Measurements from ENCODE around the gene NAV2. TPM values are rescaled to one million over a fixed set of nuclear protein-coding genes. Genes with fewer than 3 reads are reported as not detected.

Gene NAV2
- total RNA-seq, 4 donors from 2014 or later = 19.2 to 34.7 (median 25.8) TPM

GRCh38 chr11:19966927-19967326 lies 254.3 kb downstream of the NAV2 start:
- TF ChIP-seq CTCF (IDR thresholded peaks at IDR 0.05) (no peak), POLR2A (IDR thresholded peaks at IDR 0.05) (no peak), EP300 (IDR thresholded peaks at IDR 0.05) (no peak)
- Histone ChIP-seq H3K27ac (no peak overlapping the region), H3K4me1 (no peaks in the 10 kb centered on the region), H3K4me3 (no peak overlapping the region), H3K9me3 (no peaks in the 10 kb centered on the region), H3K27me3 (no peaks in the 10 kb centered on the region), H3K36me3 (peaks cover 0 to 32% (median 0%) of the 10 kb centered on the region in 3 donors)
- no peak for DNase-seq (ENCODE audit: low spot score in 2 of 2)
- WGBS, 2 donors = 90 to 98% methylated on average over 4 of the region's 4 CpGs

GRCh38 chr11:19967787-19968186 lies 255.2 kb downstream of the NAV2 start:
- no peak overlapping the region for H3K27ac ChIP-seq
- H3K4me3 ChIP-seq = no peak overlapping the region
- DNase-seq (ENCODE audit: low spot score in 2 of 2) = no peak
- no peaks in the 10 kb centered on the region for H3K27me3 ChIP-seq
- no peaks in the 10 kb centered on the region for H3K4me1 ChIP-seq
- peaks cover 0 to 30% (median 0%) of the 10 kb centered on the region in 3 donors for H3K36me3 ChIP-seq
- H3K9me3 ChIP-seq = no peaks in the 10 kb centered on the region
- 80 to 85% methylated on average over 2 of the region's 2 CpGs for WGBS, 2 donors
- TF ChIP-seq EP300 (IDR thresholded peaks at IDR 0.05) (no peak), POLR2A (IDR thresholded peaks at IDR 0.05) (no peak), CTCF (IDR thresholded peaks at IDR 0.05) (no peak)

GRCh38 chr11:19968860-19969259 lies 256.2 kb downstream of the NAV2 start:
- H3K36me3 ChIP-seq = peaks cover 0 to 21% (median 0%) of the 10 kb centered on the region in 3 donors

GRCh38 chr11:19970944-19971343 lies 258.3 kb downstream of the NAV2 start:
- H3K4me3 ChIP-seq = no peak overlapping the region
- no peak overlapping the region for H3K27ac ChIP-seq
- WGBS, 2 donors = 81 to 83% methylated on average over 4 of the region's 4 CpGs
- no peaks in the 10 kb centered on the region for H3K4me1 ChIP-seq
- peaks cover 0 to 14% (median 0%) of the 10 kb centered on the region in 3 donors for H3K36me3 ChIP-seq
- H3K9me3 ChIP-seq = no peaks in the 10 kb centered on the region
- no peak for DNase-seq (ENCODE audit: low spot score in 2 of 2)
- TF ChIP-seq EP300 (IDR thresholded peaks at IDR 0.05) (no peak), POLR2A (IDR thresholded peaks at IDR 0.05) (no peak), CTCF (IDR thresholded peaks at IDR 0.05) (no peak)
- H3K27me3 ChIP-seq = no peaks in the 10 kb centered on the region

More at GRCh38 chr11:19968860-19969259, 256.2 kb downstream of the NAV2 start:
- H3K4me3 ChIP-seq = no peak overlapping the region
- no peaks in the 10 kb centered on the region for H3K9me3 ChIP-seq
- no peak overlapping the region for H3K27ac ChIP-seq
- no peaks in the 10 kb centered on the region for H3K27me3 ChIP-seq
- H3K4me1 ChIP-seq = no peaks in the 10 kb centered on the region
- no peak for DNase-seq (ENCODE audit: low spot score in 2 of 2)
- 84 to 92% methylated on average over 5 of the region's 5 CpGs for WGBS, 2 donors
- TF ChIP-seq POLR2A (IDR thresholded peaks at IDR 0.05) (no peak), EP300 (IDR thresholded peaks at IDR 0.05) (no peak), CTCF (IDR thresholded peaks at IDR 0.05) (no peak)

GRCh38 chr11:19972091-19972490 lies 259.5 kb downstream of the NAV2 start:
- Histone ChIP-seq H3K4me3 (no peak overlapping the region), H3K4me1 (no peaks in the 10 kb centered on the region), H3K27me3 (no peaks in the 10 kb centered on the region), H3K9me3 (no peaks in the 10 kb centered on the region), H3K36me3 (peaks cover 0 to 15% (median 0%) of the 10 kb centered on the region in 3 donors), H3K27ac (no peak overlapping the region)
- TF ChIP-seq EP300 (IDR thresholded peaks at IDR 0.05) = no peak
- TF ChIP-seq CTCF (IDR thresholded peaks at IDR 0.05) = no peak
- TF ChIP-seq POLR2A (IDR thresholded peaks at IDR 0.05) = no peak
- WGBS, 2 donors = 52 to 64% methylated on average over 2 of the region's 2 CpGs
- DNase-seq (ENCODE audit: low spot score in 2 of 2) = no peak
